Smooth muscle cell (in vitro differentiated cells): ENCODE data around the gene FST. TPM values are rescaled to one million over a fixed set of nuclear protein-coding genes. Genes with fewer than 3 reads are reported as not detected.

Experiments
- DNase-seq: peaks from one replicate; lab custom pipeline; 2025; ENCODE audit not compliant: unreplicated experiment; lab: John Stamatoyannopoulos, UW
- H2AFZ ChIP-seq: fragments of 200-600 bp; sonication (generic); 2 replicates; pipeline ENCODE4 v1.6.0; 2016; ENCODE audit warnings: antibody characterized with exemption, low read depth, mild to moderate bottlenecking
- H3F3A ChIP-seq: fragments of 200-600 bp; sonication (generic); 2 replicates; pipeline ENCODE4 v1.6.0; 2017; ENCODE audit warnings: antibody characterized with exemption, low read depth
- H3K27ac ChIP-seq: fragments of 200-600 bp; sonication (generic); 2 replicates; pipeline ENCODE4 v1.5.1; 2016; ENCODE audit warnings: low read depth, mild to moderate bottlenecking
- H3K27me3 ChIP-seq: fragments of 200-600 bp; sonication (generic); 2 replicates; pipeline ENCODE4 v1.6.1; 2016; ENCODE audit warnings: low read depth, mild to moderate bottlenecking
- H3K36me3 ChIP-seq: fragments of 200-600 bp; sonication (generic); 2 replicates; pipeline ENCODE4 v1.5.1; 2016; ENCODE audit warnings: low read depth
- H3K4me1 ChIP-seq: fragments of 200-600 bp; sonication (generic); 2 replicates; pipeline ENCODE4 v1.5.1; 2016; ENCODE audit warnings: low read depth
- H3K4me2 ChIP-seq: fragments of 200-600 bp; sonication (generic); 2 replicates; pipeline ENCODE4 v1.6.0; 2016; ENCODE audit warnings: mild to moderate bottlenecking
- H3K4me3 ChIP-seq: fragments of 200-600 bp; sonication (generic); 2 replicates; pipeline ENCODE4 v1.5.1; 2016; ENCODE audit warnings: mild to moderate bottlenecking
- H3K79me2 ChIP-seq: fragments of 200-600 bp; sonication (generic); 2 replicates; pipeline ENCODE4 v1.6.0; 2016; ENCODE audit warnings: low read depth, mild to moderate bottlenecking
- H3K9ac ChIP-seq: fragments of 200-600 bp; sonication (generic); 2 replicates; pipeline ENCODE4 v1.6.0; 2016; ENCODE audit warnings: low read depth
- H3K9me3 ChIP-seq: fragments of 200-600 bp; sonication (generic); replicated peaks from 2 replicates; pipeline ENCODE4 v1.5.1; 2016; ENCODE audit warnings: low read depth
- H4K20me1 ChIP-seq: fragments of 200-600 bp; sonication (generic); 2 replicates; pipeline ENCODE4 v1.6.0; 2016; ENCODE audit warnings: low read depth
- CTCF ChIP-seq: fragments of 200-600 bp; sonication (generic); IDR thresholded peaks from 2 replicates; pipeline ENCODE4 v1.5.1; 2017; ENCODE audit warnings: borderline replicate concordance, mild to moderate bottlenecking, antibody characterized with exemption; ENCODE audit not compliant: insufficient read depth, poor library complexity, severe bottlenecking
- WGBS: methylation state at CpG from one replicate; pipeline ENCODE4 v1.1.7; 2016; ENCODE audit warnings: low lambda C conversion rate; 5-methylcytosine and 5-hydroxymethylcytosine counted together
- polyA plus RNA-seq: library from polyadenylated mRNA; unstranded; fragments of >200 nt; fragmentation: Nextera tagmentation; extraction: Ambion mirVana; gene quantifications from 2 replicates; pipeline ENCODE4 v1.2.1, GENCODE V29; 2016
- total RNA-seq: library from RNA; depleted of rRNA; stranded (reverse); fragments of >200 nt; gene quantifications from 2 replicates; pipeline ENCODE4 v1.2.3, GENCODE V29; 2014

The FST gene
- total and polyA plus RNA-seq, 2 experiments from 2014 or later, result 52.6 to 95.5 TPM

- Histone ChIP-seq H3K27ac (no peak overlapping the region), H3K79me2 (no peaks in the 10 kb centered on the region), H3K9me3 (no peaks in the 10 kb centered on the region), H3K36me3 (no peaks in the 10 kb centered on the region), H3K4me3 (no peak overlapping the region), H4K20me1 (no peaks in the 10 kb centered on the region), H3K4me2 (no peak overlapping the region), H3K9ac (no peak overlapping the region), H2AFZ (no peak overlapping the region), H3K27me3 (no peaks in the 10 kb centered on the region), H3K4me1 (no peaks in the 10 kb centered on the region), H3F3A (peaks cover 4% of the 10 kb centered on the region)
- WGBS, result 76% methylated on average over 3 of the region's 3 CpGs
- TF ChIP-seq CTCF, result no peak
- DNase-seq, result no peak
Observed at GRCh38 chr5:53476531-53477480, 3.6 kb upstream of the FST start.

GRCh38 chr5:53478411-53479044 is 1.9 kb upstream of the FST start:
- peak overlapping the region; percentile 100 for H3K4me2 ChIP-seq
- H2AFZ ChIP-seq, result peak overlapping the region; percentile 31
- H4K20me1 ChIP-seq, result no peaks in the 10 kb centered on the region
- H3K27me3 ChIP-seq, result no peaks in the 10 kb centered on the region
- H3K36me3 ChIP-seq, result no peaks in the 10 kb centered on the region
- peak overlapping the region; percentile 92 for H3K4me3 ChIP-seq
- H3F3A ChIP-seq, result peaks cover 4% of the 10 kb centered on the region
- WGBS, result 2% methylated on average over 18 of the region's 26 CpGs
- H3K9me3 ChIP-seq, result no peaks in the 10 kb centered on the region
- DNase-seq, result no peak
- peaks cover 10% of the 10 kb centered on the region for H3K79me2 ChIP-seq
- H3K4me1 ChIP-seq, result peaks cover 7% of the 10 kb centered on the region
- TF ChIP-seq CTCF, result peak; percentile 51
- H3K9ac ChIP-seq, result no peak overlapping the region
- H3K27ac ChIP-seq, result no peak overlapping the region

GRCh38 chr5:53479045-53479589 is 1.3 kb upstream of the FST start:
- WGBS, result under 1% methylated on average over 14 of the region's 15 CpGs
- Histone ChIP-seq H3K9ac (peak overlapping the region; percentile 78), H3K4me1 (peaks cover 7% of the 10 kb centered on the region), H3K36me3 (peaks cover 2% of the 10 kb centered on the region), H3K4me2 (peak overlapping the region; percentile 100), H2AFZ (peak overlapping the region; percentile 99), H3K4me3 (peak overlapping the region; percentile 92), H3K79me2 (peaks cover 10% of the 10 kb centered on the region), H3K27me3 (no peaks in the 10 kb centered on the region), H3F3A (peaks cover 4% of the 10 kb centered on the region), H3K27ac (peak overlapping the region; percentile 72), H3K9me3 (no peaks in the 10 kb centered on the region), H4K20me1 (no peaks in the 10 kb centered on the region)
- no peak for TF ChIP-seq CTCF
- DNase-seq, result no peak
